HG03108 (cell line): ENCODE measurements around the gene UBE3C.

Experiments
- ATAC-seq: cut with Tn5 transposase; IDR thresholded peaks from one replicate; pipeline ENCODE4 v1.9.1; 2021; ENCODE audit warnings: moderate library complexity; ENCODE audit not compliant: unreplicated experiment

UBE3C gene

DNA sequence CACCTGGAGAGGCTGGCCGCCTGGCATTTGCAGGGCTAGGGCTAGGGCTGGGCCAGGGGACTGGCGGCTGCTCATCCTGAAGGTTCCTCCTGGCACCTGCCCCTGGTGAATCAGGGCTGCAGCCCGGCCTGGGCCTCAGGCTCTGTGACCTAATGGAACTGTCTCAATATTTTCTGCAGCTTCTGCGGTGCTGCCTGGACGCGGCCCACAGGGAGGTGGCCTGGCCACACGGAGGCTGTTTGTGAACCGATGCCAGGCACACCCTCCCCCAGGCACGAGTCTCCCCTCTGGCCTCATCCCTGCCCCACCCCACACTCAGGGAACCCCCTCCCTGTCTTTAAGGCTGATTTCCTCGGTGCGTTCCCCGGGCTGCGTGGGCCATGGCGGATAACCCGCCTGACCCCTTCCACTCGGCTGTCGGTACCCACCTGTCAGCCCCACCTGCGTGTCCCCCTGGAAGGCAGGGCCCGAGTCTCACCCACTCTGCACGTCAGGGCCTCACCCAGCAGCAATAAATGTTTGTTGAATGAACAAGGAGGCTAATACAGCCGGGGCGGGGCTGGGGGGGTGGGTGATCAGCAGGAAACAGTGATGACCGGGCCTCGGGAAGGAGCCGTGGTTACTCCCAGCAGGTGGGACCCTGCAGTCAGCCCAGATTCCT lies 143.5 kb downstream of the UBE3C start:
- no peak for ATAC-seq

DNA sequence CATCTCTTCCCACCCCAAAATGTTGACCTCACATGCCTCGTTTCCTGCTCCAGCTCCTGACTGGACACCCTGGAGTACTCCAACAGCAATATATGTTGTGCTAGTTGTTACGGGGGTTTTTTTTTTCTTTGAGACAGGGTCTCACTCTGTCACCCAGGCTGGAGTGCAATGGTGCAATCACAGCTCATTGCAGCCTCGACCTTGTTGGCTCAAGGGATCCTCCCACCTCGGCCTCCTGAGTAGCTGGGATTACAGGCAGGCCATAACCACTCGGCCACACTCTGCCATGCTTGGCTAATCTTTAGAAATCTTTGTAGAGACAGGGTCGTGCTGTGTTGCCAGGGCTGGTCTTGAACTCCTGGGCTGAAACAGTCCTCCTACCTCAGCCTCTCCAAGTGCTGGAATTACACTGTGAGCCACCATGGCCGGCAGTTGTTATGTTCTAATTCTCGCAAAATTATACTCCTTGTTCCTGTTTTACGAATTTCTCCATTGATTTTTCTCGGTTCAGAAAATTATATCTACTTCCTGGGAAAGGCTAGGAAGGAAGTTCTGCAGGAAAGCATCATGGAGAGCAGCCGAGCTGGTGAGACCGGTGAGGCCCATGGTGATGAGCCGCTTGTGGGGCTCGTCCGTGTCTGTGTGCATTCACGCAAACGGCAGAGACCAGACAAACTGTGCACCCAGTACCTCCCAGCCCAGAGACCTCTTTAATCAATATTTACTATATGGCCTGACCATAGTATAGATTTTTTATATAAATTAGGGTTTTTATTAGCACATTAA lies 145.7 kb downstream of the UBE3C start:
- ATAC-seq, result no peak

DNA sequence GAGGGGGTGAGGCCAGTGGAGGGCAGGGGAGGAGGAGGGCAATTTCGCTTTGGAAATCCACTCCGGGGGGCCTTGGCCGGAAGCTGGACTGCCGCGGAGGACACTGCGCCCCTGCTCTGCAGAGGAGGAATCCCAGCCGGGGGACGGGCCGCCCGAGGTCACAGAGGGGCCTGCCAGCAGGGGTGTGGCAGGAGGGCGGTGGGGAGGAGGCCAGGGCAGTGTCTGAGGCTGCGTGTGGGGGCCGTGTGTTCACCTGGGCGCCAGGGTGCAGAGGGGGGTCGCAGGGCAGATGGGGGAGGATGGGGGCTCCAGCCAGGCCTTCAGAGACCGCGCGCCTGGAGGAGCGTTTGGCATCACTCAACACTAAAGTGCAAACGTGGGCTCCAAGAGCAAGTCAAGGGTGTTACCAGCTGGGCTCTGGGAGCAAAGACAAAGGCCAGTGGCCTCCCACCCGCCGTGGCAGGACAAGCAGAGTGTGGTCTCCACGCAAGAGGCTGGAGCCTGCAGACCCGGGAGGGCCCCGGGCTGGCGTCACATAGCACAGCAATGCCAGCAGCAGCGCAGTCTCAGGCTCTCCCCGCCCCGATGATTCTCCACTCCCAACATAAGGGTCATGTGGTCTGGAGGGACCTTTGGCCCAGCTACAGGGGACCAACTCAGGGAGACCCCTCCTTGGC lies 152.8 kb downstream of the UBE3C start:
- no peak for ATAC-seq

DNA sequence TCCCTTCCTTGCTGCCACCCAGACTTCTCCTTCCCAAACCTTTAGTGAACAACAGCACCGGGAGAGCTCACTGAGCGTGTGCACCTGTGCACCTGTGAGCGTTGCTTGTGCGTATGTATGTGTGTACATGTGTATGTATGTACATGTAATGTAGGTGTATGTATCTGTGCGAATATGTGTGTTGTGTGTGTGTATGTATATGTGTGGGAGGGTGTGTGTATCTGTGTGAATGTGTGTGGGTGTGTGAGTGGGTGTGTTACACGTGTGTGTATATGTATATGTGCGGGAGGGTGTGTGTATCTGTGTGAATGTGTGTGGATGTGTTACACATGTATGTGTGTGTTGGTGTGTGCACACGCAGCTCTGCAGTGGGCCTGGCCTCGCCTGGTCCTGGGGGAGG lies 153.5 kb downstream of the UBE3C start:
- ATAC-seq, result no peak

DNA sequence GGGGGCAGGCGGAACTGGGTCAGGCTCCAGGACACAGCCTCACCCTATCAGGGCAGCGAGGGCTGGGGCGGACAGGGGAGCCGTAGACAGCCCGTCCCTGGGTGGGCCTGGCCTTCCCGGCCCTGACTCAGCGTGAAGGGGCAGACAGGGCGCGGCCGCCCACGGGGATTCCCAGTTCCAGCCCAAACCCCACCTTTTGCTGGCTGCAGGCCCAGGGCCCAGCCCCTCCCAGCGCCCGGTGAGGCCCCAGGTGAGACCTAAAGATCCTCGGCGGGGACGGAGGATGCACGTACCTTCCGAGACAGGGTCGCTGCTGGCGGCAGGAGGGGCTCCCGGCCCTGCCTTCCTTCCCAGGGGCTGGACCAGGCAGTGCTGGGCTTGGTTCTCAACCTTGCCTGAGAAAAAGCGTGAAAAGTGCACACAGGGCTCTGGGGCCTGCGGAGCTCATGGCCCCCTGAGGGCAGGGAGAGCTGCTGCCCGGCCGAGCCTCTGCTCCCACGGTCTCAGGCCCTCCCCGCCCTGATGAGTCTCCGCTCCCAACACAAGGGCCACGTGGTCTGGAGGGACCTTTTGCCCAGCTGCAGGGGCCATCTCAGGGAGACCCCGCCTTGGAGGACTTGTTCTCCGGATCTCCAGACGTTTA lies 154.2 kb downstream of the UBE3C start:
- no peak for ATAC-seq

DNA sequence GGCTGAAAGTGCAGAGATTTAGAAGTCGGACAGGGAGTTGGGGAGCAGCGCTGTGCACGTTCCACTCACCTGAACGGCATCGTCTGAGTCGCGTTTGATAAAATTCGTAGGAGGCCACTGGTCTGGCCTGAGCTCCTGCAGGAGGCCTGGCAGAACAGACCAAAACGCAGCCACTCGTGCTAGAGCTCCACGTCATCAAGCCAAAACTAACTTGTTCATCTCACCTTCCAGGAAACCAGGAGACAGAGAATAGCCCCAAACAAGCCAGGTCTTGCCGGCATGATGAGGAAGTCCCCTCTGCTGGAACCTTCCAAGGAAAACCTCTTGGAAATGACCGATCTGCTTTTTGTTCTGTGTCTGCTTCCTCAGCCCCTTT lies 154.7 kb downstream of the UBE3C start:
- ATAC-seq, result no peak

DNA sequence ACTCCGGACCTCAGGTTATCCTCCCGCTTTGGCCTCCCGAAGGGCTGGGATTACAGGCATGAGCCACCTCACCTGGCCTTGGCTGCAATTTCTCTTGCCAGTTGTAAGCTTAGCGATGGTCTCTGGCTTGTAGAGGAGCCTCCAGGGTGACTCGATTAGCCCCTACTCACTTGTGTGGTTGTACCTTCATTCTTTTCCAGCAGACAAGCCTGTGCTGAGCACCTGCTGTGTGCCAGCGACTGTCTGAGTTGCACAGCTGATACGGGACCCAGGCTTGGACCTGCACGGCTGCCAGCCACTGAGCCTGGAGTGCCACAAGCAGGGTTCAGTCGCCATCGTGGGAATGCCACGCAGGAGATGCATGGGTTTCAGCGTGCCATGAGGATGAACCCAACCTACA lies 156.0 kb downstream of the UBE3C start:
- no peak for ATAC-seq

DNA sequence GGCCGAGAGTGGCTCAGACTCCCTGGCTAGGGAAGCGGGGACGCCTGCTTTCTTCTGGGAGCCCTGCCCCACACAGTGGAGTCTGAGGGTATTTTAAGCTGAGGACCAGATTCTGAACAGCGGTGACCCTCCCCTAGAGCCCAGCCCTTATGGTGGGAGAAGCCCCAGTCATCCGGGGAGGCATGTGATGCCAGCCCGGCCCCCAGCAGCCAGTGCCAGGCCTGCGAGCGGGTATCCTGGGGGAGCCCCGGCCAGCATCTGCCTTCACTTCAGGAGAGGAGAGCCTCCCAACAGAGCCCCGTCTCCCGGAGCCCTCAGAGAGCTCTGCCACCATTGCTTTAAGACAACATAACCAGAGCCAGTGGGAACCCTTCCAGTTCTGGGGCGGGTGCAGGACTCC lies 156.6 kb downstream of the UBE3C start:
- no peak for ATAC-seq

DNA sequence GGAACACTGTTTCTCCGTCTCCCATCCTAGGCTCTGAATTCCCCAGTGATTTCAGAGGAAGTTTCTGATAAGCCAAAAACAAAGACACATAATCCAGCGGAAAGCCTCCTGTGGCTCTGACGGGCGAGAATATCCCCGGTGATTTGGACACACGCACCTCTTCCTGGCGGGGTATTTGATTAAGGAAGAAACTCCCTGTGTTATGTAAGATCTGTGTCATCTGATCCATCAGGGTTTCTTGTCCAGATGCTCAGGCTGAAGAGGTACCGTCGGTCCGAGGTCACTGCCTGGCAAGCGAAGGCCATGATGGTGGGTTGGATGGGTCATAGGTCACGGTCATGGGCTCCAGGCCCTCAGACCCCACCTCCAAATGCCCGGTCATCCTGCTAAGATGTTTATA lies 158.5 kb downstream of the UBE3C start:
- no peak for ATAC-seq

DNA sequence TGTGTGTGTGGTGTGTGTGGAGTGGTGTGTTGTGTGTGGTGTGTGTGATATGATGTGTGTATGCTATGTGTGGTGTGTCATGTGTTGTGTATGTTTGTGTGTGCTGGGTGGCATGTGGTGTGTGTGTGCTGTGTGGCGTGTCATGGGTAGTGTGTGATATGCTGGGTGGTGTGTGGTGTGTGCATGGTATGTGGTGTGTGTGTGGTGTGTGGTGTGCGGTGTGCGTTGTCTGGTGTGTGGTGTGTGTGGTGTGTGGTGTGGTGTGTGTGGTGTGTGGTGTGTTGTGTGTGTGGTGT lies 160.5 kb downstream of the UBE3C start:
- no peak for ATAC-seq

DNA sequence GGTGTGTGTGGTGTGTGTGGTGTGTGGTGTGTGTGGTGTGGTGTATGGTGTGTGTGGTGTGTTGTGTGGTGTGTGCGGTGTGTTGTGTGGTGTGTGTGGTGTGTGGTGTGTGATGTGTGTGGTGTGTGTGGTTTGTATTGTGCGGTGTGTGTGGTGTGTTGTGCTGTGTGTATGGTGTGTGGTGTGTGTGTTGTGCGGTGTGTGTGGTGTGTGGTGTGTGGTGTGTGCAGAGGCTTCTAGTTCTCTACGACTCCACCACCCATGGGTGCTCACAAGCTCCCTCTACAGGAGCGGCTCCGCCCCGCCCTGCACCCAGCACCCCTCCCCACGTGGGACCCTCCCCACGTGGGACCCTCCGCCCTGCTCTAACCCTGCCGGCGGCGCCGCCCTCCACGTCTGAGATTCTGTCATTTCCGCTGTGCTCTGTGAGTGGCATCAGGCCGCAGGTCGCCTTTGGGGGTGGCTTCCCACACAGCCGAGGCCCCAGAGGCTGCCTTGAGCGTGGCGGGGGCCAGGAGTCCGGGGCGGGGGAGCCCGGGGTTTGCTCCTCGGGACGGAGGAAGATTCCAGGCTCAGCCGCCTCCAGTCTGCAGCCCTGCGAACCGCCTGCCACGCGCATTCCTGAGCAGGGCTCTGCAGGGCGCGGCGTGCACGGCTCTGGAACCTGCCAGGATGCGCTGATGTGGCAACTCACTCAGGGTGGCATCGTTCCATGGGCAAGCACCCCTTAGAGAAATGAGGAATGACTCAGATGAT lies 161.1 kb downstream of the UBE3C start:
- no peak for ATAC-seq

DNA sequence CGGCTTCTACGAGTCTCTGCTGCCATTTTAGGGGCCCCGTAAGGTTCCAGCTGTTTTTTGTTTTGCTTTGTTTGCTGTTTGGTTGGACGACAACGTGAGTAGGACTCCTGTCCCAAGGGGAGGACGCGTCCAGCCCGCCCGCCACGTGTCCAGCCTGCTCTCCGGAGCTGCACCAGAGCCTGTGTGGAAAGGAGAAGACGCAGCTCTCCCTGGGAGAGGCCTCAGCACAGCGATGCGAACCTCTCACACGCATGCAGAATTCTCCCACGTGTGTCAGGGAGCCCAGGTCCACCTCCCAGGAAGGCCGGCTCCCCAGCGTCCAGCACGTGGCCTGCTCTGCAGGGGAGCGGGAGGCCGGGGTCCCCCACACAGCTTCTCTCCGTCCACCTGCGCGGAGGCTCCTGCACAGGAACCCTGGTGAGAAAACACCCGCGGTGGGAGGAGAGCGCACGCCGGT lies 161.7 kb downstream of the UBE3C start:
- ATAC-seq, result no peak

DNA sequence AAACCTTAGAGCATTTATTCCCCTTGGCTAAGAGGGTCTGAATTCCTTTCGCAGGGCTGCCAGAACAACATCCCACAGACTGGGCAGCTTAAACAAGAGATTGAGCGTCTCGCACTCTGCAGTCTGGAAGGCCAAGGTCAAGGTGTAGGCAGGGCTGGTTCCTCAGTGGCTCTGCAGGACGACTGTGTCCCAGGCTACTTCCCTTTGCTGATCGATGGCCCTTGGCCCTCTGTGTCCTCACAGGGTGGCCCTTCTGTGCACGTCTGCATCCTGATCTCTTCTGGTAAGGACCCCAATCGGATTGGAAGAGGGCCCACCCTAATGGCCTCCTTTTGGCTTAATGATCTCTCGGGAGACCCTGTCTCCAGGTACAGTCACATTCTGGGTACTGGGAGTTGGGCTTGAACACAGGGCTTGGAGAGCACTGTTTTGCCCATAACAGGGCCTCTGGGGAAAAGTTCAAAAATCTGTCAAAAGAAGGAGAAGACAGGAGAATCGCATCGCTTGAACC lies 162.9 kb downstream of the UBE3C start:
- no peak for ATAC-seq

DNA sequence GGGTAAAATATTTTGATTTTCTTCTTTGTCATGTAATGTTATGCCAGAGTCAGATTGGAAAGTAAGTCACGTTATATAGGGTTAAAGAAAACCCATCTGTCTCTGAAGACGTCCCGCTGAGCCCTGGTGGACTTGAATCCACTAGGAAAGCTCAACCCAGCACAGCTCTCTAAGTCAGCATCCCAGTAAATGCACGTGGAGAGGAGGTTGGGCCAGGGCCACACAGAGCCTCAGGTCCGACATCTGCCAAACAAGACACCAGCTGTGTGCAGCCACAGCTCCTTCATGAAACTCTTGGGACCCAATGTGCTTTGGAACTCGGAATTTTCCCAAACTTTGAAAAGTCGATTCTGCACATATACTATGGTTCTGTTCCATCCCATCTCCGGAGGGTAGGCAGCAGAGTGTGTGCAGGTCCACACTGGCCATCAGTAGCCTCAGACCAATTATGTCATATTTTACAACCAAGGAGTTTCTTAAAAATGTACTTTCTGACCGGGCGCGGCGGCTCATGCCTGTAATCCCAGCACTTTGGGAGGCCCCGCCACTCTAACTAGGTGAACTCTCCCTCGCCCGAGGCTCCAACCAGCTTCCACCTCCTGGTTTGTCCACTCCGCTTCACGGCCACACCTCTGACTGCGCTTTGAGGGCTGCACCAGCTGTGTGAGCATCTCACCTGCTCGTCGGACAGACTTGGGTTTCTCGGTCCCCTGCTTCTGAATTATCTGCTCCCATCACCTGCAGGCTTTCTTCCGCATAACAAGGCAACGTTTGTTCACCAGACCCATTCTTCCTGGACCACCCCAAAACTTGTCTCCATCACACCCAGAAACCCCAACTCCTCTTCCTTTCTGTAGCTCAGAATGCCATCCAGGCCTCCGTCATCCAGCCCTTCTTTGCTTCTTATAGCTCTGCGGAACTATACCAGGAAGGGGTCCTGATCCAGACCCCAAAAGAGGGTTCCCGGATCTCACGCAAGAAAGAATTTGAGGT lies 168.4 kb downstream of the UBE3C start:
- ATAC-seq, result no peak

DNA sequence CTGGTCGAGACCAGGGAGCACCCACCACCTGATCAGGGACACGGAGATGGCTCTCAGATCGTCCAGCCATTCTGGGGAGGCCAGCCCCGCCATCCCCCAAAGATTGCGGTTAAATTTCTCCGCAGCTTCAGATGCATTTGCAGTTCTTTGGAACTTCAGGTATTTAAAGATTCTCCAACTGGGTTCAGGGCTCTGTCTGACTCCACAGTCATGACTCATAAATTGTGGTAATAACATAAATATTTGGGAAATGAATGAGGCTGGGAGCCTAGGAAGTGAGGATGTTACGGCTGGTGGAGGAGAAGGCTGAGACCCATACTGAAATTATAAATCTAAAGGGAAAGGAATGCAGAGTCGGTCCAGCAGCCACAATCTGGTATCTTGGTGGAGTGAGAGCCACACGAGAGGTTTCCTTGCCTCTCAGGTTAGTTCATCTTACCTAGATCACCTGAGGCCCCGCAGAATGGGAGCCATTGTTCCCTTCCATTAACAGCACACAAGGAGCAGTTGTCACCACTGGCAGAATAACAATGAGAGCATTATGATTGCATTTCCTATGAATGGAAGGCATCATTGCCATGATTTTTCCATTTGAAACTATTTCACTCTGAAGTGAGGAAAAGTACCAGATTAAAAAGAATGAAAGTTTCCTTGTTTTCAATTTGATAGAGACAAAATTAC lies 171.4 kb downstream of the UBE3C start:
- no peak for ATAC-seq

DNA sequence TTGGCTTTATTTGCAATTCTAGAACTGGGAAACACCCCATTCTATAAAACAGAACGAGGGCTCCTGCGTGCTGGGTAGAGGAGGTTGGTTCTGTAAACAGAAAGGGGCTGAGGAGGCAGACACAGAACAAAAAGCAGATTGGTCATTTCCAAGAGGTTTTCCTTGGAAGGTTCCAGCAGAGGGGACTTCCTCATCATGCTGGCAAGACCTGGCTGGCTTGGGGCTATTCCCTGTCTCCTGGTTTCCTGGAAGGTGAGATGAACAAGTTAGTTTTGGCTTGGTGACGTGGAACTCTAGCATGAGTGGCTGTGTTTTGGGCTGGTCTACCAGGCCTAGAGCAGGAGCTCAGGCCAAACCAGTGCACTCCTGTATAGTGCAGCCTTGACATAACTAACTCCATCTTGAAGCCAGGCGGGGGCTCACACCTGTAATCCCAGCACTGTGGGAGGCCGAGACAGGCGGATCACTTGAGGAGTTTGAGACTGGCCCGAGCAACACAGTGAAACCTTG lies 172.0 kb downstream of the UBE3C start:
- ATAC-seq, result no peak

DNA sequence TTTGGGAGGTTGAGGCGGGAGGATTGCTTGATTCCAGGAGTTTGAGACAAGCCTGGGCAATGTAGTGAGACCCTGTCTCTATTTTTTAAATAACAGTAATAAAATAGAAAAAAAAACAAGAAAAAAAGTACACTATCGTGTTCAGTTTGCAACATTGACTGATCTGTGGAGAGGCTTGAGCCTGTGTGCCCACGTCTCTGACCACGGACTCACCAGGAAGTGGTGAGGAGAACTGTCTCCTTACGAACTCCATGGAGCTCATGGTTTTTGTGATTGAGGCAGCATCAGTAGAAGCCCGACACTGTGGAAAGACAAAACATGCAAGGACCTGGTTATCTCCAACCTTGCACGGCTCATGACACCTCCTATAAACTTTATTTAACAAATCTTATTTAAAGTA lies 174.2 kb downstream of the UBE3C start:
- no peak for ATAC-seq

DNA sequence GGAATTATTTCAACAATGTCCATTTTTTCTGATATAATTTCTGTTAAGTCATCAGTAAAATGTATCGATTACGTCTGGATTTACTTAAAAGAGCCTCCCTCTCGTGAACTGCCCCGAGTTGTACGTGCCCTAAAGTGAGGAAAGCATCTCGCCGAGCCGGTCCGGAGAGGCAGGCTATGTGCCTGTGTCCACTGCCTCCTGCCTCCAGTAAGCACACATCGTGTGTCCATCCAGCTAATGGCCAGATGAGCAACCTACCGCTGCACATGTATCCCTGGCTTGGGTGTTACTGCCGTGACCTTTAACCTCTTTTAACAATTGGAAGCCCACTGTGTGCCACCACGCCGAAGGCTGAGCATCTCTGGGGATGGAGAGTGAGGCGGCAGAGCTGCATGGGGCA lies 174.9 kb downstream of the UBE3C start:
- no peak for ATAC-seq
